HepG2 (cell line): ENCODE data around the gene COPZ2. TPM values are rescaled to one million over a fixed set of nuclear protein-coding genes. Genes with fewer than 3 reads are reported as not detected.
A peak's percentile ranks its signal among the peaks of the same experiment; 100 is the strongest.

ENCODE experiments used
- ARNTL ChIP-seq: sonication (generic); formaldehyde crosslinking; IDR thresholded peaks from 2 replicates; pipeline ENCODE4 v1.4.0; 2020; ENCODE audit warnings: mild to moderate bottlenecking, missing genetic modification reagents
- GATAD2A ChIP-seq: IDR thresholded peaks from 2 replicates; pipeline ENCODE4 v1.6.1; 2016
- GPN1 ChIP-seq: sonication (generic); formaldehyde crosslinking; IDR thresholded peaks from 2 replicates; pipeline ENCODE4 v1.5.1; 2020; ENCODE audit warnings: missing genetic modification reagents, borderline replicate concordance
- HOXA3 ChIP-seq: sonication (generic); formaldehyde crosslinking; IDR thresholded peaks from 2 replicates; pipeline ENCODE4 v1.5.0; 2020; ENCODE audit warnings: missing genetic modification reagents
- NPAS2 ChIP-seq: sonication (generic); formaldehyde crosslinking; IDR thresholded peaks from 2 replicates; pipeline ENCODE4 v1.8.0; 2022; ENCODE audit warnings: mild to moderate bottlenecking, missing genetic modification reagents, borderline replicate concordance
- RAD21 ChIP-seq: fragments of 450-650 bp; formaldehyde crosslinking; IDR thresholded peaks from 2 replicates; pipeline ENCODE4 v1.5.0; 2020; ENCODE audit warnings: mild to moderate bottlenecking
- SETDB1 ChIP-seq: sonication (generic); formaldehyde crosslinking; IDR thresholded peaks from 2 replicates; pipeline ENCODE4 v1.5.1; 2020; ENCODE audit warnings: missing genetic modification reagents, mild to moderate bottlenecking, borderline replicate concordance
- SMC3 ChIP-seq: IDR thresholded peaks from 2 replicates; pipeline ENCODE4 v1.6.1; 2011; ENCODE audit warnings: low read length, improper control_type of control experiment
- SP1 ChIP-seq, 2 experiments: fragments of 450-650 bp in 1 of 2; sonication (generic) in 1 of 2; formaldehyde crosslinking in 1 of 2; IDR thresholded peaks; 2 replicates each; pipeline versions ENCODE4 v1.4.0 to v1.6.1; 2016 to 2020; ENCODE audit warnings: missing genetic modification reagents in 1 of 2
- ZBTB7A ChIP-seq: sonication (generic); formaldehyde crosslinking; IDR thresholded peaks from 2 replicates; pipeline ENCODE4 v1.8.0; 2022; ENCODE audit warnings: mild to moderate bottlenecking, missing genetic modification reagents
- ZNF335 ChIP-seq: sonication (generic); formaldehyde crosslinking; IDR thresholded peaks from 2 replicates; pipeline ENCODE4 v1.4.0; 2020; ENCODE audit warnings: missing genetic modification reagents
- ZNF780A ChIP-seq: sonication (generic); formaldehyde crosslinking; IDR thresholded peaks from 2 replicates; pipeline ENCODE4 v1.8.0; 2022; ENCODE audit warnings: mild to moderate bottlenecking, missing genetic modification reagents, moderate library complexity
- polyA plus RNA-seq, 8 experiments: library from polyadenylated mRNA; depleted of rRNA in 3 of 8; stranded (reverse) in 7 of 8; unstranded in 1 of 8; fragments of >200 nt; fragmentation: Illumina TruSeq in 4 of 8; extraction: Trizol in 4 of 8; gene quantifications; 2 replicates each; pipeline versions ENCODE4 v1.2.1 to v1.2.3, GENCODE V29; 2011 to 2016; ENCODE audit warnings: low read depth in 4 of 8, missing spikeins in 1 of 8, mixed read lengths in 1 of 8; ENCODE audit not compliant: insufficient read depth in 1 of 8
- total RNA-seq, 5 experiments: library from RNA; depleted of rRNA; stranded (reverse); fragments of >200 nt; fragmentation: Illumina TruSeq; extraction: Trizol; gene quantifications; 2 replicates each; pipeline ENCODE4 v1.2.3, GENCODE V29; 2016; ENCODE audit warnings: low read depth in 1 of 5
- TF ChIP-seq, protein P1 (sequence below): sonication (generic); formaldehyde crosslinking; IDR thresholded peaks from 2 replicates; pipeline ENCODE4 v1.4.0; 2020; ENCODE audit warnings: missing genetic modification reagents, borderline replicate concordance
- TF ChIP-seq, protein P2 (sequence below): sonication (generic); formaldehyde crosslinking; IDR thresholded peaks from 2 replicates; pipeline ENCODE4 v1.5.0; 2020; ENCODE audit warnings: mild to moderate bottlenecking, missing genetic modification reagents, moderate library complexity
- TF ChIP-seq, protein P3 (sequence below): sonication (generic); formaldehyde crosslinking; IDR thresholded peaks from 2 replicates; pipeline ENCODE4 v1.8.0; 2023; ENCODE audit warnings: mild to moderate bottlenecking, missing genetic modification reagents
- TF ChIP-seq, protein P4 (sequence below): sonication (generic); formaldehyde crosslinking; conservative IDR thresholded peaks from 2 replicates; pipeline ENCODE4 v1.8.0; 2022; ENCODE audit warnings: low read depth, missing genetic modification reagents
- TF ChIP-seq, protein P5 (sequence below): sonication (generic); formaldehyde crosslinking; IDR thresholded peaks from 2 replicates; pipeline ENCODE4 v1.4.0; 2020; ENCODE audit warnings: missing genetic modification reagents

Gene COPZ2
- total and polyA plus RNA-seq, 2 of the 13 experiments (the other 11 are each of a cell fraction or from before 2014, with no cell fraction given): 0.61 to 1.5 TPM

DNA sequence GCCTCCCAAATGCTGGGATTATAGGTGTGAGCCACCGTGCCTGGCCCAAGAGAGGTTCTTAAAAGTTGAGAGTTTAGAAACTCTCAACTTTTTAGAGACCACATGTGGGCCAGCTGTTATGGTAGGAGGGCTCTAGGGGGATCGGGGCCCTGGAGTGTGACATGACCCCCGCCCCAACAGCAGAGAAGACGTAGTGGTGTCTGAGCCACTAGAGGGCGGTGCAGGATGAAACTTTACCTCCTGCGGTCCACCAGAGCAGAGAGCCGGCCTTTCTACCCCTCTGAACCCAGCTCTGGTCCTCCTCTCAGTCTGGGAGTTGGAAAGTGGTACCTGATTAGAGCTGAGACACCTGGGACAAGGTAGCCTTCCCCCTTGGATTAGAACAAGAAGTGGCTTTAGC is 59.3 kb downstream of the COPZ2 start (continued):
- TF ChIP-seq, protein P1, sequence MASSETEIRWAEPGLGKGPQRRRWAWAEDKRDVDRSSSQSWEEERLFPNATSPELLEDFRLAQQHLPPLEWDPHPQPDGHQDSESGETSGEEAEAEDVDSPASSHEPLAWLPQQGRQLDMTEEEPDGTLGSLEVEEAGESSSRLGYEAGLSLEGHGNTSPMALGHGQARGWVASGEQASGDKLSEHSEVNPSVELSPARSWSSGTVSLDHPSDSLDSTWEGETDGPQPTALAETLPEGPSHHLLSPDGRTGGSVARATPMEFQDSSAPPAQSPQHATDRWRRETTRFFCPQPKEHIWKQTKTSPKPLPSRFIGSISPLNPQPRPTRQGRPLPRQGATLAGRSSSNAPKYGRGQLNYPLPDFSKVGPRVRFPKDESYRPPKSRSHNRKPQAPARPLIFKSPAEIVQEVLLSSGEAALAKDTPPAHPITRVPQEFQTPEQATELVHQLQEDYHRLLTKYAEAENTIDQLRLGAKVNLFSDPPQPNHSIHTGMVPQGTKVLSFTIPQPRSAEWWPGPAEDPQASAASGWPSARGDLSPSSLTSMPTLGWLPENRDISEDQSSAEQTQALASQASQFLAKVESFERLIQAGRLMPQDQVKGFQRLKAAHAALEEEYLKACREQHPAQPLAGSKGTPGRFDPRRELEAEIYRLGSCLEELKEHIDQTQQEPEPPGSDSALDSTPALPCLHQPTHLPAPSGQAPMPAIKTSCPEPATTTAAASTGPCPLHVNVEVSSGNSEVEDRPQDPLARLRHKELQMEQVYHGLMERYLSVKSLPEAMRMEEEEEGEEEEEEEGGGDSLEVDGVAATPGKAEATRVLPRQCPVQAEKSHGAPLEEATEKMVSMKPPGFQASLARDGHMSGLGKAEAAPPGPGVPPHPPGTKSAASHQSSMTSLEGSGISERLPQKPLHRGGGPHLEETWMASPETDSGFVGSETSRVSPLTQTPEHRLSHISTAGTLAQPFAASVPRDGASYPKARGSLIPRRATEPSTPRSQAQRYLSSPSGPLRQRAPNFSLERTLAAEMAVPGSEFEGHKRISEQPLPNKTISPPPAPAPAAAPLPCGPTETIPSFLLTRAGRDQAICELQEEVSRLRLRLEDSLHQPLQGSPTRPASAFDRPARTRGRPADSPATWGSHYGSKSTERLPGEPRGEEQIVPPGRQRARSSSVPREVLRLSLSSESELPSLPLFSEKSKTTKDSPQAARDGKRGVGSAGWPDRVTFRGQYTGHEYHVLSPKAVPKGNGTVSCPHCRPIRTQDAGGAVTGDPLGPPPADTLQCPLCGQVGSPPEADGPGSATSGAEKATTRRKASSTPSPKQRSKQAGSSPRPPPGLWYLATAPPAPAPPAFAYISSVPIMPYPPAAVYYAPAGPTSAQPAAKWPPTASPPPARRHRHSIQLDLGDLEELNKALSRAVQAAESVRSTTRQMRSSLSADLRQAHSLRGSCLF (CRISPR knock-in tag): no peak
- TF ChIP-seq RAD21 (CRISPR knock-in tag) (peak; percentile 81), SETDB1 (CRISPR knock-in tag) (no peak), HOXA3 (CRISPR knock-in tag) (0 out of 2 replicates have a peak, but pooled peaks have one; percentile 26), NPAS2 (CRISPR knock-in tag) (no peak), SMC3 (peak; percentile 64), ZBTB7A (0 out of 2 replicates have a peak, but pooled peaks have one; percentile 43), ZNF780A (CRISPR knock-in tag) (no peak), GATAD2A (no peak), ARNTL (no peak), GPN1 (CRISPR knock-in tag) (no peak), SP1 (IDR thresholded peaks at IDR 0.05) (no peak), SP1 (CRISPR knock-in tag; IDR thresholded peaks at IDR 0.05) (peak; percentile 31; the same call in 1 of the 2 replicates), ZNF335 (CRISPR knock-in tag) (no peak)
- TF ChIP-seq, protein P2, sequence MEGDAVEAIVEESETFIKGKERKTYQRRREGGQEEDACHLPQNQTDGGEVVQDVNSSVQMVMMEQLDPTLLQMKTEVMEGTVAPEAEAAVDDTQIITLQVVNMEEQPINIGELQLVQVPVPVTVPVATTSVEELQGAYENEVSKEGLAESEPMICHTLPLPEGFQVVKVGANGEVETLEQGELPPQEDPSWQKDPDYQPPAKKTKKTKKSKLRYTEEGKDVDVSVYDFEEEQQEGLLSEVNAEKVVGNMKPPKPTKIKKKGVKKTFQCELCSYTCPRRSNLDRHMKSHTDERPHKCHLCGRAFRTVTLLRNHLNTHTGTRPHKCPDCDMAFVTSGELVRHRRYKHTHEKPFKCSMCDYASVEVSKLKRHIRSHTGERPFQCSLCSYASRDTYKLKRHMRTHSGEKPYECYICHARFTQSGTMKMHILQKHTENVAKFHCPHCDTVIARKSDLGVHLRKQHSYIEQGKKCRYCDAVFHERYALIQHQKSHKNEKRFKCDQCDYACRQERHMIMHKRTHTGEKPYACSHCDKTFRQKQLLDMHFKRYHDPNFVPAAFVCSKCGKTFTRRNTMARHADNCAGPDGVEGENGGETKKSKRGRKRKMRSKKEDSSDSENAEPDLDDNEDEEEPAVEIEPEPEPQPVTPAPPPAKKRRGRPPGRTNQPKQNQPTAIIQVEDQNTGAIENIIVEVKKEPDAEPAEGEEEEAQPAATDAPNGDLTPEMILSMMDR: peak; percentile 87
- TF ChIP-seq, protein P3, sequence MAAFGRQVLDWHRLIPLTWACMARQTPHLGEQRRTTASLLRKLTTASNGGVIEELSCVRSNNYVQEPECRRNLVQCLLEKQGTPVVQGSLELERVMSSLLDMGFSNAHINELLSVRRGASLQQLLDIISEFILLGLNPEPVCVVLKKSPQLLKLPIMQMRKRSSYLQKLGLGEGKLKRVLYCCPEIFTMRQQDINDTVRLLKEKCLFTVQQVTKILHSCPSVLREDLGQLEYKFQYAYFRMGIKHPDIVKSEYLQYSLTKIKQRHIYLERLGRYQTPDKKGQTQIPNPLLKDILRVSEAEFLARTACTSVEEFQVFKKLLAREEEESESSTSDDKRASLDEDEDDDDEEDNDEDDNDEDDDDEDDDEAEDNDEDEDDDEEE: no peak
- TF ChIP-seq, protein P4, sequence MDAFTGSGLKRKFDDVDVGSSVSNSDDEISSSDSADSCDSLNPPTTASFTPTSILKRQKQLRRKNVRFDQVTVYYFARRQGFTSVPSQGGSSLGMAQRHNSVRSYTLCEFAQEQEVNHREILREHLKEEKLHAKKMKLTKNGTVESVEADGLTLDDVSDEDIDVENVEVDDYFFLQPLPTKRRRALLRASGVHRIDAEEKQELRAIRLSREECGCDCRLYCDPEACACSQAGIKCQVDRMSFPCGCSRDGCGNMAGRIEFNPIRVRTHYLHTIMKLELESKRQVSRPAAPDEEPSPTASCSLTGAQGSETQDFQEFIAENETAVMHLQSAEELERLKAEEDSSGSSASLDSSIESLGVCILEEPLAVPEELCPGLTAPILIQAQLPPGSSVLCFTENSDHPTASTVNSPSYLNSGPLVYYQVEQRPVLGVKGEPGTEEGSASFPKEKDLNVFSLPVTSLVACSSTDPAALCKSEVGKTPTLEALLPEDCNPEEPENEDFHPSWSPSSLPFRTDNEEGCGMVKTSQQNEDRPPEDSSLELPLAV (CRISPR knock-in tag): no peak
- TF ChIP-seq, protein P5, sequence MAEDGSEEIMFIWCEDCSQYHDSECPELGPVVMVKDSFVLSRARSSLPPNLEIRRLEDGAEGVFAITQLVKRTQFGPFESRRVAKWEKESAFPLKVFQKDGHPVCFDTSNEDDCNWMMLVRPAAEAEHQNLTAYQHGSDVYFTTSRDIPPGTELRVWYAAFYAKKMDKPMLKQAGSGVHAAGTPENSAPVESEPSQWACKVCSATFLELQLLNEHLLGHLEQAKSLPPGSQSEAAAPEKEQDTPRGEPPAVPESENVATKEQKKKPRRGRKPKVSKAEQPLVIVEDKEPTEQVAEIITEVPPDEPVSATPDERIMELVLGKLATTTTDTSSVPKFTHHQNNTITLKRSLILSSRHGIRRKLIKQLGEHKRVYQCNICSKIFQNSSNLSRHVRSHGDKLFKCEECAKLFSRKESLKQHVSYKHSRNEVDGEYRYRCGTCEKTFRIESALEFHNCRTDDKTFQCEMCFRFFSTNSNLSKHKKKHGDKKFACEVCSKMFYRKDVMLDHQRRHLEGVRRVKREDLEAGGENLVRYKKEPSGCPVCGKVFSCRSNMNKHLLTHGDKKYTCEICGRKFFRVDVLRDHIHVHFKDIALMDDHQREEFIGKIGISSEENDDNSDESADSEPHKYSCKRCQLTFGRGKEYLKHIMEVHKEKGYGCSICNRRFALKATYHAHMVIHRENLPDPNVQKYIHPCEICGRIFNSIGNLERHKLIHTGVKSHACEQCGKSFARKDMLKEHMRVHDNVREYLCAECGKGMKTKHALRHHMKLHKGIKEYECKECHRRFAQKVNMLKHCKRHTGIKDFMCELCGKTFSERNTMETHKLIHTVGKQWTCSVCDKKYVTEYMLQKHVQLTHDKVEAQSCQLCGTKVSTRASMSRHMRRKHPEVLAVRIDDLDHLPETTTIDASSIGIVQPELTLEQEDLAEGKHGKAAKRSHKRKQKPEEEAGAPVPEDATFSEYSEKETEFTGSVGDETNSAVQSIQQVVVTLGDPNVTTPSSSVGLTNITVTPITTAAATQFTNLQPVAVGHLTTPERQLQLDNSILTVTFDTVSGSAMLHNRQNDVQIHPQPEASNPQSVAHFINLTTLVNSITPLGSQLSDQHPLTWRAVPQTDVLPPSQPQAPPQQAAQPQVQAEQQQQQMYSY: no peak
- TF ChIP-seq, all 625 proteins: peak for 11
